ENCODE data around the gene ARVCF. TPM values are rescaled to one million over a fixed set of nuclear protein-coding genes. Genes with fewer than 3 reads are reported as not detected.

Gene ARVCF
- total RNA-seq, 2 donors from 2014 or later = 39.6 to 65.9 TPM

GRCh38 chr22:19955241-19956128 is 61.1 kb downstream of the ARVCF start:
- WGBS = 36% methylated on average over 19 of the region's 19 CpGs
- Histone ChIP-seq H3K9me3 (no peaks in the 10 kb centered on the region), H3K27ac (peak overlapping the region; percentile 24 to 60), H3K4me1 (replicated peaks) (peaks cover 18% of the 10 kb centered on the region), H3K36me3 (no peaks in the 10 kb centered on the region), H3K4me3 (no peak overlapping the region), H3K27me3 (replicated peaks; ENCODE audit: insufficient read depth) (no peaks in the 10 kb centered on the region)
- intact Hi-C loops (cut with DNase I) = no loop called here
- TF ChIP-seq CTCF (IDR thresholded peaks at IDR 0.05) (no peak), POLR2A (IDR thresholded peaks at IDR 0.05) (no peak), POLR2AphosphoS5 (IDR thresholded peaks at IDR 0.05) (peak; percentile 44)
- DNase-seq (ENCODE audit: low spot score) = peak; percentile 58

GRCh38 chr22:19951346-19951745 is 65.3 kb downstream of the ARVCF start:
- 71% methylated on average over 13 of the region's 13 CpGs for WGBS
- peak overlapping the region in 1 of 2 donors; percentile 19 for H3K27ac ChIP-seq

GRCh38 chr22:19948057-19948760 is 68.4 kb downstream of the ARVCF start:
- TF ChIP-seq POLR2AphosphoS5 (IDR thresholded peaks at IDR 0.05) (no peak), CTCF (IDR thresholded peaks at IDR 0.05) (no peak), POLR2A (IDR thresholded peaks at IDR 0.05) (no peak)
- DNase-seq (ENCODE audit: low spot score) = no peak
- 69% methylated on average over 9 of the region's 9 CpGs for WGBS
- Histone ChIP-seq H3K27ac (peak overlapping the region in 1 of 2 donors; percentile 51), H3K9me3 (no peaks in the 10 kb centered on the region), H3K4me3 (no peak overlapping the region), H3K36me3 (no peaks in the 10 kb centered on the region), H3K27me3 (replicated peaks; ENCODE audit: insufficient read depth) (no peaks in the 10 kb centered on the region), H3K4me1 (replicated peaks) (peaks cover 6% of the 10 kb centered on the region)
- intact Hi-C loops (cut with DNase I) = no loop called here

More at GRCh38 chr22:19951346-19951745, 65.3 kb downstream of the ARVCF start:
- no peak for DNase-seq (ENCODE audit: low spot score)
- H3K4me3 ChIP-seq = no peak overlapping the region
- H3K36me3 ChIP-seq = no peaks in the 10 kb centered on the region
- intact Hi-C loops (cut with DNase I) = no loop called here
- no peaks in the 10 kb centered on the region for H3K27me3 ChIP-seq (replicated peaks; ENCODE audit: insufficient read depth)
- peaks cover 14% of the 10 kb centered on the region for H3K4me1 ChIP-seq (replicated peaks)
- TF ChIP-seq POLR2AphosphoS5 (IDR thresholded peaks at IDR 0.05) (no peak), CTCF (IDR thresholded peaks at IDR 0.05) (no peak), POLR2A (IDR thresholded peaks at IDR 0.05) (no peak)
- H3K9me3 ChIP-seq = no peaks in the 10 kb centered on the region

- H3K9me3 ChIP-seq = no peaks in the 10 kb centered on the region
- 34% methylated on average over 11 of the region's 11 CpGs for WGBS
- no peaks in the 10 kb centered on the region for H3K36me3 ChIP-seq
- TF ChIP-seq POLR2A (IDR thresholded peaks at IDR 0.05) = no peak
- no peak for TF ChIP-seq CTCF (IDR thresholded peaks at IDR 0.05)
- peak; percentile 80 for TF ChIP-seq POLR2AphosphoS5 (IDR thresholded peaks at IDR 0.05)
- H3K27me3 ChIP-seq (replicated peaks; ENCODE audit: insufficient read depth) = no peaks in the 10 kb centered on the region
- H3K4me3 ChIP-seq = peak overlapping the region; percentile 81 to 95
- H3K27ac ChIP-seq = peak overlapping the region; percentile 95 to 98
- DNase-seq (ENCODE audit: low spot score) = peak; percentile 65
- intact Hi-C loops (cut with DNase I) = no loop called here
- H3K4me1 ChIP-seq (replicated peaks) = peaks cover 7% of the 10 kb centered on the region
Observed at GRCh38 chr22:19943082-19944026, 73.3 kb downstream of the ARVCF start.
